Prostate gland (tissue), 2 donors: Measurements from ENCODE around the gene USP6. TPM values are rescaled to one million over a fixed set of nuclear protein-coding genes. Genes with fewer than 3 reads are reported as not detected.
"Not testable (repeated sequence)": the region's sequence is repeated elsewhere in the genome, so short reads cannot be mapped to it uniquely, and the experiment has no call there.

ENCODE experiments used
- DNase-seq: peaks from one replicate; pipeline ENCODE4 v3.0.0-alpha.2; 2019; ENCODE audit warnings: low spot score
- H3K27ac ChIP-seq, 2 donors: fragments of 200-600 bp; sonication (generic); 2 replicates each; pipeline ENCODE4 v1.5.1; 2017 to 2019
- H3K27me3 ChIP-seq: fragments of 200-600 bp; sonication (generic); replicated peaks from 2 replicates; pipeline ENCODE4 v1.5.1; 2019; ENCODE audit not compliant: insufficient read depth
- H3K36me3 ChIP-seq, 2 donors: fragments of 200-600 bp; sonication (generic); 1 replicate in 1 of 2; 2 replicates in 1 of 2; pipeline versions ENCODE4 v1.5.1 to v1.8.1; 2017 to 2019
- H3K4me1 ChIP-seq: fragments of 200-600 bp; sonication (generic); replicated peaks from 2 replicates; pipeline ENCODE4 v1.5.1; 2019
- H3K4me3 ChIP-seq, 2 donors: fragments of 200-600 bp; sonication (generic); 2 replicates each; pipeline ENCODE4 v1.5.1; 2017 to 2019
- H3K9me3 ChIP-seq: fragments of 200-600 bp; sonication (generic); 2 replicates; pipeline ENCODE4 v1.5.1; 2017
- POLR2A ChIP-seq: fragments of 450-650 bp; IDR thresholded peaks from one replicate; pipeline ENCODE4 v1.6.1; 2016; ENCODE audit warnings: antibody characterized with exemption, mild to moderate bottlenecking
- POLR2AphosphoS5 ChIP-seq: sonication (generic); formaldehyde crosslinking; IDR thresholded peaks from one replicate; pipeline ENCODE4 v1.6.1; 2017; ENCODE audit warnings: antibody characterized with exemption
- WGBS: methylation state at CpG from one replicate; pipeline ENCODE4 v1.1.5; 2018; 5-methylcytosine and 5-hydroxymethylcytosine counted together
- intact Hi-C: fragments of 100-400 bp; cut with DNase I; formaldehyde crosslinking; loops from one replicate; pipeline ENCODE4 v1.14.2; 2022
- total RNA-seq, 2 donors: library from RNA; depleted of rRNA; stranded (reverse); fragments of >200 nt; gene quantifications; one replicate each; pipeline ENCODE4 v1.1.0, GENCODE V29; 2016
- TF ChIP-seq, protein P1 (sequence below), 4 experiments: fragments of 200-600 bp in 2 of 4; fragments of 450-650 bp in 2 of 4; sonication (generic) in 2 of 4; IDR thresholded peaks; 1 replicate in 3 of 4; 2 replicates in 1 of 4; pipeline ENCODE4 v1.5.1; 2016 to 2019; ENCODE audit warnings: antibody characterized with exemption in 4 of 4, mild to moderate bottlenecking in 2 of 4, moderate library complexity in 2 of 4

The USP6 gene
- total RNA-seq, 2 donors from 2014 or later: 1.4 to 6.8 TPM

DNA sequence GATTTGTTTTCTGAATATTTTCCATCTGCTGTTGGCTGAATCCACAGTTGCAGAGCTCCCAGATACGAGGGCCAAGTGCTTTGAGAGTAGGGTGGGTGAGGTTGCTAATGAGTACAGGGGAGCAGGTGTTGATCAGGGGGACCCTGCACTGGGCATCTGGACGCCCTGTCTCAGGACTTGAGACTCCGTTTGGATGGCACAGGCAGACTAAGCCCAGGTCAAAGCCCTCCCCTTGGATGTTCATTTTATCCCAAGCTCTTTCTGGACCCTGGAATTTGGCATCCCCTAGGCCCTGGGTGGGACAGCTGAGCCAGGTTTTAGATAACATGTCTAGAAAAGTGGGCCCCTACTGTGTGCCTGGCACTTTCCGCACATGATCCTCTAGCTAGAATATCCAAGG lies 12.1 kb downstream of the USP6 start:
- Histone ChIP-seq H3K4me1 (no peaks in the 10 kb centered on the region), H3K27me3 (no peaks in the 10 kb centered on the region), H3K27ac (no peak overlapping the region), H3K36me3 (no peaks in the 10 kb centered on the region), H3K4me3 (no peak overlapping the region), H3K9me3 (no peaks in the 10 kb centered on the region)
- TF ChIP-seq, protein P1, sequence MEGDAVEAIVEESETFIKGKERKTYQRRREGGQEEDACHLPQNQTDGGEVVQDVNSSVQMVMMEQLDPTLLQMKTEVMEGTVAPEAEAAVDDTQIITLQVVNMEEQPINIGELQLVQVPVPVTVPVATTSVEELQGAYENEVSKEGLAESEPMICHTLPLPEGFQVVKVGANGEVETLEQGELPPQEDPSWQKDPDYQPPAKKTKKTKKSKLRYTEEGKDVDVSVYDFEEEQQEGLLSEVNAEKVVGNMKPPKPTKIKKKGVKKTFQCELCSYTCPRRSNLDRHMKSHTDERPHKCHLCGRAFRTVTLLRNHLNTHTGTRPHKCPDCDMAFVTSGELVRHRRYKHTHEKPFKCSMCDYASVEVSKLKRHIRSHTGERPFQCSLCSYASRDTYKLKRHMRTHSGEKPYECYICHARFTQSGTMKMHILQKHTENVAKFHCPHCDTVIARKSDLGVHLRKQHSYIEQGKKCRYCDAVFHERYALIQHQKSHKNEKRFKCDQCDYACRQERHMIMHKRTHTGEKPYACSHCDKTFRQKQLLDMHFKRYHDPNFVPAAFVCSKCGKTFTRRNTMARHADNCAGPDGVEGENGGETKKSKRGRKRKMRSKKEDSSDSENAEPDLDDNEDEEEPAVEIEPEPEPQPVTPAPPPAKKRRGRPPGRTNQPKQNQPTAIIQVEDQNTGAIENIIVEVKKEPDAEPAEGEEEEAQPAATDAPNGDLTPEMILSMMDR (IDR thresholded peaks at IDR 0.05): no peak
- no peak for TF ChIP-seq POLR2A
- no peak for TF ChIP-seq POLR2AphosphoS5
- intact Hi-C loops: no loop called here
- no peak for DNase-seq
- 90% methylated on average over 4 of the region's 4 CpGs for WGBS

DNA sequence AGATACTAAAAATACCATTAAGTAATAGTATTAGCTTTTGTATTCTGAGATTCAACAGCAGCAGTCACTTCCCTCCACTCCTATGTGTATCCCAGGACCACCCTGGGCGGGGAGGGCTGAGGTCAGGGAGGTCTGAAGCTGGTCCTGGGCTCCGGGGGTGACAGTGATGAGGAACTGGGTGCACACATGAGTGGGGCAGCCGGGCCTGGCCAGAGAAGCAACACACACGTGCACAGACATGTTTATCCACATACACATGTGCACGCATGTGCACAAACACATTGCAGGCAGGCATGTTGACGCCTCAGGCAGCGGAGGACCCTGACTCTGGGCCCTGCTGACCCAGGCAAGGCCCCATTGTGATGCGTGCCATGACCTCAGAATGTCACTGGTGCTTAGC lies 12.6 kb downstream of the USP6 start:
- H3K4me1 ChIP-seq, H3K36me3 ChIP-seq, H3K27ac ChIP-seq, H3K9me3 ChIP-seq, H3K4me3 ChIP-seq, intact Hi-C loops, DNase-seq, H3K27me3 ChIP-seq: not testable (repeated sequence)
- 80% methylated on average over 8 of the region's 8 CpGs for WGBS

DNA sequence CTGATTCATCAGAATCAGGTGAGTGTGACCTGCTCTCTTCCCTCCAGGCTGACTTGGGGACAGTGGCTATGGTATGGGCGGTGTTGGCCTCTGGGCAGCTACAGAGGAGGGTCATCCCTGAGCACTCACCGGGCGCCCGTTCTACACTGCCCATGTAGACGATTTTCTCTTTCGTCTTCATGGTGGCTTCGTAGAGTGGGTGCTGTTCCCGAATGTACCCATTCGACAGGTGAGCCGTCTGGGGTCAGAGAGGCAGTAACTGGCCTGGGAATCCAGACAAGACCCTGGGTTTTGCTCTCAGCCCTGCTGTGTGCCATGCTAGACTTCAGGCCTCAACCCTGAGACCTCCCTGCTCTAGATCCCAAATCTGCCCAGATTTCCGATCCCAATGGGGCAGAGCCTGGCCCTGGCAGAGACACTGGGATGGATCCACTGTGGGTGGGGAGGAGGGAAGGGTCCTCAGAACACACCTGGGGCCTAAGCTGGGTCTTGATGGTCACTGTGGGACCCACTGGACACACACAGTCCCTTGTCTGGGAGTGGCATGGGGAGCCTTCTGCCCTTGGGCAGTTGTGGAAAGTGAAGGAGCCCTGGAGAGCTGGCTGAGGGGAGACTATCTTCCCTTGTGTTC lies 13.2 kb downstream of the USP6 start:
- Histone ChIP-seq H3K9me3 (no peaks in the 10 kb centered on the region), H3K27ac (no peak overlapping the region), H3K4me3 (no peak overlapping the region), H3K36me3 (no peaks in the 10 kb centered on the region), H3K4me1 (no peaks in the 10 kb centered on the region), H3K27me3 (no peaks in the 10 kb centered on the region)
- peak; percentile 1 for DNase-seq
- 89% methylated on average over 11 of the region's 11 CpGs for WGBS
- TF ChIP-seq POLR2AphosphoS5 (no peak), POLR2A (no peak)
- TF ChIP-seq, protein P1 (IDR thresholded peaks at IDR 0.05): no peak
- intact Hi-C loops: no loop called here

DNA sequence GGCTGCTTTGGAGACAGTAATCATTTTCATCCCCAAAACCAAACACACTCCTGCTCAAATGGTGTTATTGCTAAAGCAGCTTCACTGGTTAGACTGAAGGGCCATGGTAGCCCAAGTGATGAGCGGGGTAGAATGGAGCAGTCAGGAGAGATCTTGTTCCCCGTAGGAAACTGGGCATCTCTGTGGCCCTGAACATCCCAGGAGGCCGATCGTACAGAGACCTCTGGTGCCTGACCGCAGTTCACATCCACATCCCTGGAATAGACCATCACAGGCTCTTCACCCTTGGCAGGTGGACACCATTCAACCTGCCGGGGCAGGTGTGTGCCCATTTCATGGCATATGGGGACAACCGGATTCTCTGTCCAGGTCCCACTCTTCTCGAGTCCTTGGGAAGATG lies 13.9 kb downstream of the USP6 start:
- DNase-seq: peak; percentile 1
- intact Hi-C loops: not testable (repeated sequence)
- 94% methylated on average over 8 of the region's 8 CpGs for WGBS

DNA sequence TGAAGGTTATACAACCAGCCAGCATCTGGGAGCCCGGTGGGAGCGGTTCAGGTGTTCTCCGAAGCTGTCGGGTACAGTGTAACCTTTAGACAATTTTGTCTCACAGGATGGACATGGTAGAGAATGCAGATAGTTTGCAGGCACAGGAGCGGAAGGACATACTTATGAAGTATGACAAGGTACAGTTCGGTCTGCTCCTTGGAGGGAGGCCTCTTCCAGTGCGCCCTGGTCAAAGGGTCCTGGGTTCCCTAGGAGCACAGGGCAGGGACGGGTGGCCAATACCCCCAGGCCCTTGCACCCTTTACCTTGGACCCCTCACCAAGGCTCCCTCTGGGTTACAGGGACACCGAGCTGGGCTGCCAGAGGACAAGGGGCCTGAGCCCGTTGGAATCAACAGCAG lies 14.4 kb downstream of the USP6 start:
- H3K27ac ChIP-seq, H3K36me3 ChIP-seq, H3K4me1 ChIP-seq, H3K4me3 ChIP-seq, intact Hi-C loops, H3K9me3 ChIP-seq, H3K27me3 ChIP-seq: not testable (repeated sequence)
- 92% methylated on average over 10 of the region's 10 CpGs for WGBS
- peak; percentile 2 for DNase-seq

More for the DNA sequence above, 13.9 kb downstream of the USP6 start:
- not testable (repeated sequence) for H3K27me3 ChIP-seq, H3K9me3 ChIP-seq, H3K36me3 ChIP-seq, H3K4me1 ChIP-seq, H3K27ac ChIP-seq, H3K4me3 ChIP-seq

DNA sequence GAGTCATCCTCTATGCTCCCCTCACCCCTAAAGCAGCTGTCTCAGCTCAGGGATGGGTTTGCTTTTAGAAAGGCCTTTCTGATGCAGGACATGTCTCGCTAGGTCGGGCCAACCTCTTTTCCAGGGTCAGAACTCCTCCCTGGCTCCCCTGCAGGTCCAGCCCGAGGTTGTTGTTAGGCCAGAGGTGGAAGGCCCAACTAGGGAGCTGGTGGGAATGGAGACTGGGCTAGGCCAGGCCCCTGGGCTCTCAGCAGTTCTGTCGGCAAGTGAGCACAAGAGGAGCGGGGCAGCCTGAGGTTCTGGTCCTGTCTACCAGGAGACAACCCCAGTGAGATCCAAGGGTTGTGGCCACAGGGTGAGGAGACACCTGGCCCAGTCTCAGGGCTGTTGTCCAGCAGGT lies 14.9 kb downstream of the USP6 start:
- 93% methylated on average over 5 of the region's 5 CpGs for WGBS
- not testable (repeated sequence) for DNase-seq

DNA sequence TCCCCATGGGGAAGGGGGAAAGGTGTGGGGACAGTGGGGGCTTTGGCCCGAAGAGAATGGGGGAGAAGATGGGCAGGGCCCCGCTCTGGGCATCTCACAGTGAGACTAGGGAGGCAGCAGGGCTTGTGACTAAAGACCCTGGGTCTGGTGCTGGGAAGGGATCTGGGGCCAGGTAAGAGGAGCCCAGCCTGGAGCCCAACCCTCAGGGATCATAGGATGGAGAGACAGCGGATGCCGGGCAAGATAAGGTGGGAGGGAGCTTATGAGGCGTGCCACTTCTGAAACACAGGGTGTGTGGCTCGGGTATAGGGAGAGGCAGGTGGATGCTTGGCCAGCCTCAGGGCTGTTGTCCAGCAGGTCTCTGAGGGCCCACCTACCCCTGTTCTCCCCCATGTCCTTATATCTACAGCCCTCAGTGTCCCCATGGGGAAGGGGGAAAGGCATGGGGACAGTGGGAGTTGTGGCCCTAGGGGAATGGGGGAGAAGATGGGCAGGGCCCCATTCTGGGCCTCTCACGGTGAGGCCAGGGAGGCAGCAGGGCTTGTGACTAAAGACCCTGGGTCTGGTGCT lies 15.4 kb downstream of the USP6 start:
- H3K4me1 ChIP-seq: no peaks in the 10 kb centered on the region
- 87% methylated on average over 7 of the region's 7 CpGs for WGBS
- no peak for TF ChIP-seq POLR2A
- TF ChIP-seq, protein P1 (IDR thresholded peaks at IDR 0.05): no peak
- no peak for TF ChIP-seq POLR2AphosphoS5
- intact Hi-C loops: no loop called here
- H3K4me3 ChIP-seq: no peak overlapping the region
- H3K27me3 ChIP-seq: no peaks in the 10 kb centered on the region
- H3K27ac ChIP-seq: no peak overlapping the region
- H3K36me3 ChIP-seq: no peaks in the 10 kb centered on the region
- DNase-seq: no peak
- H3K9me3 ChIP-seq: no peaks in the 10 kb centered on the region

More for the DNA sequence above, 14.9 kb downstream of the USP6 start:
- H3K27ac ChIP-seq, intact Hi-C loops, H3K36me3 ChIP-seq, H3K27me3 ChIP-seq, H3K9me3 ChIP-seq, H3K4me3 ChIP-seq, H3K4me1 ChIP-seq: not testable (repeated sequence)

DNA sequence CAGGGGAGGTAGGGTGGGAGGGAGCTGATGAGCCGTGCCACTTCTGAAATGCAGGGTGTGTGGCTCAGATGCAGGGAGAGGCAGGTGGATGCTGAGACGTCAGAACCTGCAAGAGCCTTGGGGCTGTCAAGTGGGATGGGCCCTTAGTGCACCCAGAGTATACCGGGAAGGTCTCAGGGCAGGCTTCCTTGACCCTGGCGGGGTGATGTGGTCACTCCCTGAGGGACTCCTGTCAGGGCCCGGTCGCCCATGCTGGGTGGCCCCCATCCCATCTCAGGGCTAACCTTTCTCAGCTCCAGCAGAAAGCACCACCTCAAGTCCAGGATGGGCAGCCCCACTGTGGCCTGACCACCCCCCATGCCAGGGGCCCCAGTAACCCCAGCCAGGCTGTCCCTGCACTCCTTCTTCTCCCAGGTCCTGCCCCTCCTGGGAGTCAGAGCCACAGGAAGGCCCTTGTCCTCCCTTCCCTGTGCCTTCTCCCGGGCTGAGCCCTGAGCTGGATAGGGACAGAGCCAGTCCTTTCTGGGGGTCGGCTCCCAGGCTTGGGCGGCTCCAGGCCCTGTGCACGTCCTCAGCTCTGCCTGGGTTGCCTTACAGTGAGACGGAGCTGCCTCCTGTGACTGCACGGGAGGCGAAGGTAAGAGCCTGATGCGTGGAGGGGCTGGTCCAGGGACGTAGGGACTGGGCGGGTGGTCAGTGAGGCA lies 16.1 kb downstream of the USP6 start:
- intact Hi-C loops: not testable (repeated sequence)
- DNase-seq: peak; percentile 2

DNA sequence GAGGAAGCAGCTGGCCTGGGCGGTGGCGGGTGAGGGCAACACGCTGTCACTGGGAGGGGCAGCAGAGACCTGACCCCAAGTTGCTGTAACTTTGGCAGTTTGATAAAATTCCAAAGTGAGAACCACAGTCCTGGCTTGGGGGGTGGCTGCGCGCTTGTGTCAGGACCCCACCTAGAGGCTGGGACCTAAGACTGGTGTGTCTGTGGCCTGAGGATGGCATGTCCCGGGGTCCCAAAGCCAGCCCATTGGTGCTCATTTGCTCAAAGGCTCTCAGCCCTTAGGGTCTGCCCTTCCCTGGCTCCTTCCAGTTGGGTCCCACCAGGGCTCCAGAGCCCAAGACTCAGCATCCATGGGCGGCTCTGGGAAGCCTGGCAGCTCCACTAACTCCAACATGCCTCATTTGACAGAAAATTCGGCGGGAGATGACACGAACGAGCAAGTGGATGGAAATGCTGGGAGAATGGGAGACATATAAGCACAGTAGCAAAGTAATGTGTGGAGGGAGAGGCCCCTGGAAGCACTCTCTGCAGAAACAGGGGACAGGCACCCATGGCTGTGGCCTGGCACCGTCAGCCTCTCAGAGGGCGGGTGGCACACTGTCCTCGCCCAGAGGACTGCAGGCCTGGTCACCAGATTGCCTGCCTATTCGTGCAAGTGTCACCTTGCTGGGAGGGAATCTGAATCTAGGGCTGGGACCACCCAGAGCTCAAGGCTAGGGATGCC lies 16.8 kb downstream of the USP6 start:
- peak; percentile 2 for DNase-seq
- H3K27ac ChIP-seq, H3K9me3 ChIP-seq, intact Hi-C loops, H3K36me3 ChIP-seq, H3K4me1 ChIP-seq, H3K4me3 ChIP-seq, H3K27me3 ChIP-seq: not testable (repeated sequence)
- 88% methylated on average over 13 of the region's 15 CpGs for WGBS

More for the DNA sequence above, 16.1 kb downstream of the USP6 start:
- H3K36me3 ChIP-seq, H3K27me3 ChIP-seq, H3K9me3 ChIP-seq, H3K27ac ChIP-seq, H3K4me3 ChIP-seq, H3K4me1 ChIP-seq: not testable (repeated sequence)
- 78% methylated on average over 15 of the region's 16 CpGs for WGBS
